ENCODE data around the gene FGF7.

DNA sequence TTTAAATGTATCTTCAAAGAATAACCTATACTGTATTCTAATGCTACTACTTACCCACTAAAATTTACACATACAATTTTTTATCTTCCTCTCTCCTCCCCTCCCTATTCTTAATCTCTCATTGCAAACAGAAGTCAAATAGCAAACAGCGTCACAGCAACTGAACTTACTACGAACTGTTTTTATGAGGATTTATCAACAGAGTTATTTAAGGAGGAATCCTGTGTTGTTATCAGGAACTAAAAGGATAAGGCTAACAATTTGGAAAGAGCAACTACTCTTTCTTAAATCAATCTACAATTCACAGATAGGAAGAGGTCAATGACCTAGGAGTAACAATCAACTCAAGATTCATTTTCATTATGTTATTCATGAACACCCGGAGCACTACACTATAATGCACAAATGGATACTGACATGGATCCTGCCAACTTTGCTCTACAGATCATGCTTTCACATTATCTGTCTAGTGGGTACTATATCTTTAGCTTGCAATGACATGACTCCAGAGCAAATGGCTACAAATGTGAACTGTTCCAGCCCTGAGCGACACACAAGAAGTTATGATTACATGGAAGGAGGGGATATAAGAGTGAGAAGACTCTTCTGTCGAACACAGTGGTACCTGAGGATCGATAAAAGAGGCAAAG lies 984 bp downstream of the FGF7 start:
- TF ChIP-seq EGR1 (conservative IDR thresholded peaks at IDR 0.05): no peak
- TF ChIP-seq, protein P1, sequence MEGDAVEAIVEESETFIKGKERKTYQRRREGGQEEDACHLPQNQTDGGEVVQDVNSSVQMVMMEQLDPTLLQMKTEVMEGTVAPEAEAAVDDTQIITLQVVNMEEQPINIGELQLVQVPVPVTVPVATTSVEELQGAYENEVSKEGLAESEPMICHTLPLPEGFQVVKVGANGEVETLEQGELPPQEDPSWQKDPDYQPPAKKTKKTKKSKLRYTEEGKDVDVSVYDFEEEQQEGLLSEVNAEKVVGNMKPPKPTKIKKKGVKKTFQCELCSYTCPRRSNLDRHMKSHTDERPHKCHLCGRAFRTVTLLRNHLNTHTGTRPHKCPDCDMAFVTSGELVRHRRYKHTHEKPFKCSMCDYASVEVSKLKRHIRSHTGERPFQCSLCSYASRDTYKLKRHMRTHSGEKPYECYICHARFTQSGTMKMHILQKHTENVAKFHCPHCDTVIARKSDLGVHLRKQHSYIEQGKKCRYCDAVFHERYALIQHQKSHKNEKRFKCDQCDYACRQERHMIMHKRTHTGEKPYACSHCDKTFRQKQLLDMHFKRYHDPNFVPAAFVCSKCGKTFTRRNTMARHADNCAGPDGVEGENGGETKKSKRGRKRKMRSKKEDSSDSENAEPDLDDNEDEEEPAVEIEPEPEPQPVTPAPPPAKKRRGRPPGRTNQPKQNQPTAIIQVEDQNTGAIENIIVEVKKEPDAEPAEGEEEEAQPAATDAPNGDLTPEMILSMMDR (IDR thresholded peaks at IDR 0.05 in 2 of 3, conservative IDR thresholded peaks at IDR 0.05 in 1 of 3; ENCODE audit: insufficient read depth in 2 of 3, low read depth in 1 of 3, low read length in 3 of 3): no peak
